ENCODE measurements around the gene PLPP3. TPM values are rescaled to one million over a fixed set of nuclear protein-coding genes. Genes with fewer than 3 reads are reported as not detected.
A peak's percentile ranks its signal among the peaks of the same experiment; 100 is the strongest.

Gene PLPP3
- total RNA-seq, 2 experiments from 2014 or later = not detected

GRCh38 chr1:56589369-56589768, 10.0 kb upstream of the PLPP3 start:
- TF ChIP-seq, protein P1, sequence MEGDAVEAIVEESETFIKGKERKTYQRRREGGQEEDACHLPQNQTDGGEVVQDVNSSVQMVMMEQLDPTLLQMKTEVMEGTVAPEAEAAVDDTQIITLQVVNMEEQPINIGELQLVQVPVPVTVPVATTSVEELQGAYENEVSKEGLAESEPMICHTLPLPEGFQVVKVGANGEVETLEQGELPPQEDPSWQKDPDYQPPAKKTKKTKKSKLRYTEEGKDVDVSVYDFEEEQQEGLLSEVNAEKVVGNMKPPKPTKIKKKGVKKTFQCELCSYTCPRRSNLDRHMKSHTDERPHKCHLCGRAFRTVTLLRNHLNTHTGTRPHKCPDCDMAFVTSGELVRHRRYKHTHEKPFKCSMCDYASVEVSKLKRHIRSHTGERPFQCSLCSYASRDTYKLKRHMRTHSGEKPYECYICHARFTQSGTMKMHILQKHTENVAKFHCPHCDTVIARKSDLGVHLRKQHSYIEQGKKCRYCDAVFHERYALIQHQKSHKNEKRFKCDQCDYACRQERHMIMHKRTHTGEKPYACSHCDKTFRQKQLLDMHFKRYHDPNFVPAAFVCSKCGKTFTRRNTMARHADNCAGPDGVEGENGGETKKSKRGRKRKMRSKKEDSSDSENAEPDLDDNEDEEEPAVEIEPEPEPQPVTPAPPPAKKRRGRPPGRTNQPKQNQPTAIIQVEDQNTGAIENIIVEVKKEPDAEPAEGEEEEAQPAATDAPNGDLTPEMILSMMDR (IDR thresholded peaks at IDR 0.05) = no peak
- no peaks in the 10 kb centered on the region for H3K36me3 Mint-ChIP-seq (ENCODE audit: low read depth)
- DNase-seq = no peak
- no peak for ATAC-seq
- H3K4me1 Mint-ChIP-seq (ENCODE audit: low read depth) = no peaks in the 10 kb centered on the region
- no peak overlapping the region for H3K27ac Mint-ChIP-seq
- intact Hi-C loops (cut with micrococcal nuclease) = loop anchor here (10.0 kb wide), 1 partner anchor 1305 kb away; no protein-coding TSS in a partner anchor
- peaks cover 3% of the 10 kb centered on the region for H3K9me3 Mint-ChIP-seq
- ChIA-PET POLR2A (no interaction called here), CTCF (interaction anchor here (1.1 kb wide), 1 partner anchor 12 kb away, joined by 3 read pairs; no protein-coding TSS in a partner anchor)
- no peak overlapping the region for H3K4me3 Mint-ChIP-seq
- peaks cover 2% of the 10 kb centered on the region for H3K27me3 Mint-ChIP-seq

GRCh38 chr1:56586502-56586901, 7.1 kb upstream of the PLPP3 start:
- TF ChIP-seq, protein P1 (IDR thresholded peaks at IDR 0.05) = no peak
- H3K4me3 Mint-ChIP-seq = no peak overlapping the region
- intact Hi-C loops (cut with micrococcal nuclease) = loop anchor here (10.0 kb wide), 1 partner anchor 1302 kb away; no protein-coding TSS in a partner anchor

GRCh38 chr1:56585985-56586384, 6.6 kb upstream of the PLPP3 start:
- intact Hi-C loops (cut with micrococcal nuclease) = loop anchor here (10.0 kb wide), 1 partner anchor 1301 kb away; no protein-coding TSS in a partner anchor

More at GRCh38 chr1:56586502-56586901, 7.1 kb upstream of the PLPP3 start:
- Mint-ChIP-seq H3K27ac (no peak overlapping the region), H3K36me3 (ENCODE audit: low read depth) (no peaks in the 10 kb centered on the region), H3K27me3 (peaks cover 5% of the 10 kb centered on the region), H3K4me1 (ENCODE audit: low read depth) (no peaks in the 10 kb centered on the region), H3K9me3 (no peaks in the 10 kb centered on the region)
- ChIA-PET CTCF (no interaction called here), POLR2A (interaction anchor here (0.6 kb wide), 1 partner anchor 64 kb away, joined by 5 read pairs; no protein-coding TSS in a partner anchor)
- ATAC-seq (no peak), DNase-seq (no peak)

GRCh38 chr1:56584910-56585528, 5.7 kb upstream of the PLPP3 start:
- peaks cover 17% of the 10 kb centered on the region for H3K27me3 Mint-ChIP-seq
- H3K4me1 Mint-ChIP-seq (ENCODE audit: low read depth) = no peaks in the 10 kb centered on the region
- intact Hi-C loops (cut with micrococcal nuclease) = loop anchor here (10.0 kb wide), 1 partner anchor 1300 kb away; no protein-coding TSS in a partner anchor
- no peaks in the 10 kb centered on the region for H3K36me3 Mint-ChIP-seq (ENCODE audit: low read depth)
- ATAC-seq (no peak), DNase-seq (no peak)
- ChIA-PET POLR2A (interaction anchor here (0.6 kb wide), 1 partner anchor 258 kb away, joined by 3 read pairs; no protein-coding TSS in a partner anchor), CTCF (interaction anchor here (0.8 to 1.9 kb wide), 12 partner anchors 8 to 1301 kb away, joined by 3 to 6 read pairs (median 4); no protein-coding TSS in a partner anchor)
- no peaks in the 10 kb centered on the region for H3K9me3 Mint-ChIP-seq
- H3K4me3 Mint-ChIP-seq = no peak overlapping the region
- TF ChIP-seq, protein P1 (IDR thresholded peaks at IDR 0.05) = peak; percentile 71
- no peak overlapping the region for H3K27ac Mint-ChIP-seq

More at GRCh38 chr1:56585985-56586384, 6.6 kb upstream of the PLPP3 start:
- Mint-ChIP-seq H3K4me3 (no peak overlapping the region), H3K9me3 (no peaks in the 10 kb centered on the region), H3K27ac (no peak overlapping the region), H3K36me3 (ENCODE audit: low read depth) (no peaks in the 10 kb centered on the region), H3K4me1 (ENCODE audit: low read depth) (no peaks in the 10 kb centered on the region), H3K27me3 (peaks cover 10% of the 10 kb centered on the region)
- POLR2A ChIA-PET = interaction anchor here (0.6 kb wide), 1 partner anchor 63 kb away, joined by 5 read pairs; no protein-coding TSS in a partner anchor
- TF ChIP-seq, protein P1 (IDR thresholded peaks at IDR 0.05) = no peak
- ATAC-seq (no peak), DNase-seq (no peak)
- CTCF ChIA-PET = interaction anchor here (1.5 kb wide), 2 partner anchors 9 to 1212 kb away, joined by 4 to 6 read pairs; no protein-coding TSS in a partner anchor
